ENCODE measurements around the gene HOGA1.

- TF ChIP-seq GATA2 (IDR thresholded peaks at IDR 0.05; ENCODE audit: low read depth, low read length): no peak
- TF ChIP-seq GATA3 (IDR thresholded peaks at IDR 0.05; ENCODE audit: low read depth, low read length): no peak
Observed at GRCh38 chr10:97577701-97578100, 6.5 kb upstream of the HOGA1 start.
